ENCODE data around the gene EFNA1. TPM values are rescaled to one million over a fixed set of nuclear protein-coding genes. Genes with fewer than 3 reads are reported as not detected.

The EFNA1 gene
- total RNA-seq, 2 donors from 2014 or later, result 85.1 to 132 TPM

- 12% methylated on average over 13 of the region's 13 CpGs for WGBS
- no peaks in the 10 kb centered on the region for H3K9me3 ChIP-seq
- intact Hi-C loops (cut with DNase I), result loop anchor here (2.0 kb wide), 2 partner anchors 33 to 73 kb away; partner anchors contain the start of gene EFNA1
- H3K4me3 ChIP-seq, result no peak overlapping the region
- no peak for DNase-seq (ENCODE audit: low spot score)
- peaks cover 5% of the 10 kb centered on the region for H3K4me1 ChIP-seq (replicated peaks)
- TF ChIP-seq POLR2AphosphoS5 (IDR thresholded peaks at IDR 0.05) (peak; percentile 55), CTCF (IDR thresholded peaks at IDR 0.05) (peak in 3 of 4 experiments; percentile 54 to 79 (median 70)), POLR2A (IDR thresholded peaks at IDR 0.05) (no peak)
- H3K36me3 ChIP-seq, result no peaks in the 10 kb centered on the region
- H3K27me3 ChIP-seq (replicated peaks; ENCODE audit: insufficient read depth), result no peaks in the 10 kb centered on the region
- peak overlapping the region; percentile 26 to 46 for H3K27ac ChIP-seq
These were observed 33.6 kb upstream of the EFNA1 start for GRCh38 chr1:155093911-155094621.

GRCh38 chr1:155094622-155094948 lies 33.1 kb upstream of the EFNA1 start:
- Histone ChIP-seq H3K4me3 (no peak overlapping the region), H3K27ac (peak overlapping the region in 1 of 2 donors; percentile 26), H3K9me3 (no peaks in the 10 kb centered on the region), H3K27me3 (replicated peaks; ENCODE audit: insufficient read depth) (no peaks in the 10 kb centered on the region), H3K4me1 (replicated peaks) (peaks cover 5% of the 10 kb centered on the region), H3K36me3 (no peaks in the 10 kb centered on the region)
- intact Hi-C loops (cut with DNase I), result loop anchor here (2.0 kb wide), 1 partner anchor 72 kb away; no protein-coding TSS in a partner anchor
- TF ChIP-seq POLR2A (IDR thresholded peaks at IDR 0.05) (no peak), POLR2AphosphoS5 (IDR thresholded peaks at IDR 0.05) (no peak), CTCF (IDR thresholded peaks at IDR 0.05) (no peak)
- DNase-seq (ENCODE audit: low spot score), result no peak
- 57% methylated on average over 2 of the region's 2 CpGs for WGBS

GRCh38 chr1:155099331-155099730 lies 28.3 kb upstream of the EFNA1 start:
- H3K27me3 ChIP-seq (replicated peaks; ENCODE audit: insufficient read depth), result no peaks in the 10 kb centered on the region
- no peaks in the 10 kb centered on the region for H3K9me3 ChIP-seq
- no peaks in the 10 kb centered on the region for H3K4me1 ChIP-seq (replicated peaks)
- no peak overlapping the region for H3K4me3 ChIP-seq
- intact Hi-C loops (cut with DNase I), result no loop called here
- WGBS, result 83% methylated on average over 7 of the region's 7 CpGs
- TF ChIP-seq CTCF (IDR thresholded peaks at IDR 0.05), result no peak
- no peak for TF ChIP-seq POLR2AphosphoS5 (IDR thresholded peaks at IDR 0.05)
- no peak for TF ChIP-seq POLR2A (IDR thresholded peaks at IDR 0.05)
- H3K27ac ChIP-seq, result no peak overlapping the region
- DNase-seq (ENCODE audit: low spot score), result no peak
- H3K36me3 ChIP-seq, result no peaks in the 10 kb centered on the region

- TF ChIP-seq CTCF (IDR thresholded peaks at IDR 0.05), result no peak
- no peak for TF ChIP-seq POLR2AphosphoS5 (IDR thresholded peaks at IDR 0.05)
- no peak for TF ChIP-seq POLR2A (IDR thresholded peaks at IDR 0.05)
- Histone ChIP-seq H3K36me3 (no peaks in the 10 kb centered on the region), H3K27ac (no peak overlapping the region), H3K4me1 (replicated peaks) (no peaks in the 10 kb centered on the region), H3K4me3 (no peak overlapping the region), H3K27me3 (replicated peaks; ENCODE audit: insufficient read depth) (no peaks in the 10 kb centered on the region), H3K9me3 (no peaks in the 10 kb centered on the region)
- 73% methylated on average over 9 of the region's 9 CpGs for WGBS
- no peak for DNase-seq (ENCODE audit: low spot score)
- intact Hi-C loops (cut with DNase I), result no loop called here
These were observed 24.4 kb upstream of the EFNA1 start for GRCh38 chr1:155103325-155103724.
